CD4-positive, alpha-beta T cell (primary cell): ENCODE results near the gene SLC24A3. TPM values are rescaled to one million over a fixed set of nuclear protein-coding genes. Genes with fewer than 3 reads are reported as not detected.

Experiments used
- ATAC-seq: fragments of 200-7000 bp; cut with Tn5 transposase; one replicate; pipeline ENCODE4 v1.10.0; 2022; ENCODE audit warnings: mild to moderate bottlenecking; ENCODE audit not compliant: poor library complexity
- CTCF ChIA-PET: fragments of 350-600 bp; sonication (Branson Sonifier 250); formaldehyde crosslinking; loops from one replicate; lab custom pipeline; 2021; ENCODE audit warnings: antibody characterized with exemption, inconsistent platforms; lab: Charles Lee
- POLR2A ChIA-PET: fragments of 350-600 bp; sonication (Branson Sonifier 250); formaldehyde crosslinking; loops from one replicate; lab custom pipeline; 2021; ENCODE audit warnings: antibody characterized with exemption, inconsistent platforms; lab: Charles Lee
- DNase-seq, 14 experiments: peaks; one replicate each; pipeline ENCODE4 v3.0.0-alpha.2; 2013 to 2020; ENCODE audit warnings: mixed read lengths in 2 of 14
- H3K27ac ChIP-seq, 2 donors: one replicate each; pipeline versions ENCODE4 v1.5.1 to v1.7.0; 2013; ENCODE audit warnings: low read length in 2 of 2, low read depth in 1 of 2, mild to moderate bottlenecking in 1 of 2
- H3K27me3 ChIP-seq, 2 experiments: 1 replicate in 1 of 2; 2 replicates in 1 of 2; pipeline versions ENCODE4 v1.6.1 to v1.7.0; 2013; ENCODE audit warnings: low read length in 2 of 2, control low read depth in 1 of 2, mild to moderate bottlenecking in 1 of 2, moderate library complexity in 1 of 2; ENCODE audit not compliant: insufficient read depth in 2 of 2, control insufficient read depth in 1 of 2
- H3K36me3 ChIP-seq: one replicate; pipeline ENCODE4 v1.6.1; 2013; ENCODE audit warnings: low read length, control low read depth; ENCODE audit not compliant: insufficient read depth
- H3K4me1 ChIP-seq: one replicate; pipeline ENCODE4 v1.6.1; 2013; ENCODE audit warnings: low read length, control low read depth; ENCODE audit not compliant: insufficient read depth
- H3K4me3 ChIP-seq: one replicate; pipeline ENCODE4 v1.5.1; 2013; ENCODE audit warnings: mild to moderate bottlenecking, low read length, moderate library complexity
- H3K9me3 ChIP-seq, 2 experiments: 1 replicate in 1 of 2; 2 replicates in 1 of 2; pipeline versions ENCODE4 v1.6.1 to v1.7.0; 2013; ENCODE audit warnings: low read length in 2 of 2, mild to moderate bottlenecking in 2 of 2, control low read depth in 1 of 2, moderate library complexity in 1 of 2; ENCODE audit not compliant: control insufficient read depth in 1 of 2, insufficient read depth in 1 of 2
- H3K27ac Mint-ChIP-seq: one replicate; pipeline ENCODE4 v1.8.0; 2020; ENCODE audit warnings: mixed read lengths
- H3K27me3 Mint-ChIP-seq: one replicate; pipeline ENCODE4 v1.8.0; 2021; ENCODE audit warnings: mixed read lengths
- H3K36me3 Mint-ChIP-seq: one replicate; pipeline ENCODE4 v1.8.0; 2021; ENCODE audit warnings: low read depth, mixed read lengths
- H3K4me1 Mint-ChIP-seq: one replicate; pipeline ENCODE4 v1.8.0; 2021; ENCODE audit warnings: low read depth, mixed read lengths
- H3K4me3 Mint-ChIP-seq: one replicate; pipeline ENCODE4 v1.8.0; 2020; ENCODE audit warnings: mild to moderate bottlenecking, mixed read lengths
- H3K9me3 Mint-ChIP-seq: one replicate; pipeline ENCODE4 v1.8.0; 2020; ENCODE audit warnings: mixed read lengths
- intact Hi-C, 2 experiments: fragments of 100-400 bp; cut with DNase I in 1 of 2; cut with micrococcal nuclease in 1 of 2; formaldehyde crosslinking; loops; one replicate each; pipeline versions ENCODE4 v1.15.1 to v1.9.0; 2023 to 2025; cut with DNase I, micrococcal nuclease
- total RNA-seq, 174 experiments: library from RNA in 2 of 174; stranded (reverse) in 2 of 174; gene quantifications; one replicate each; pipeline ENCODE4 v1.2.3 and lab custom pipeline; 2021 to 2026
- TF ChIP-seq, protein P1 (sequence below): fragments of 200-600 bp; IDR thresholded peaks from one replicate; pipeline ENCODE4 v1.8.0; 2022; ENCODE audit warnings: antibody characterized with exemption, mild to moderate bottlenecking

The SLC24A3 gene
- total RNA-seq, 2 experiments from 2014 or later: not detected

DNA sequence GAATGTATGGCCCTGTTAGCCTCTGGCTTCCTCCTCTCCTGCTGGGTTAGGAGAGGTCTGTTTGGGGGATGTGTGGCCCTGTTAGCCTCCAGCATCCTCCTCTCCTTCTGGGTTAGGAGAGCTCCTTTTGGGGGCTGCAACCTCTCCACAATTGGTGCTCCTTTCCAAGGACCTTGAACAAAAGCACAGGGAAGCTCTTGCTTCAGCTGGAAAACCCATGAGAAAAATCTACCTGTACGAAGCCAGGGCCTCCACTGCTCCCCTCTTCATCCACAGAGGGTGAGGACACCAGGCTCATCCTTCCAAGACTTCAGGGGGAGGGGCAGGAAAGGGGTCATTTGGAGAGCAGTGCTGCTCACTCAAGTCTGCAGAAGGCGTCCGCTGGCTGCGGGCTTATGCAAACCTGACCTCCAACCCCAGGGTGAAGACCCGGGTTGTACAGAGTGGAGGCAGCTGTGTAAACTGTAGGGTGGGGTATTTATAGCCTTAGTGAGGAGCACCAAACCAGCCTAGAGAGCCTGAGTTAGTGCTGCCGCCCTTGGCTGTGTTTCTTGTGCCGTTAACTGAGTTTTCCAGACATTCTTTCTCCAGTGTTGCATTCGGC lies 62.1 kb downstream of the SLC24A3 start:
- Histone ChIP-seq H3K36me3 (no peaks in the 10 kb centered on the region), H3K27ac (no peak overlapping the region), H3K9me3 (peaks cover 0 to 4% of the 10 kb centered on the region in 2 experiments), H3K4me3 (no peak overlapping the region), H3K27me3 (no peaks in the 10 kb centered on the region), H3K4me1 (no peaks in the 10 kb centered on the region)
- POLR2A ChIA-PET: no interaction called here
- Mint-ChIP-seq H3K9me3 (no peaks in the 10 kb centered on the region), H3K27ac (no peak overlapping the region), H3K4me3 (no peak overlapping the region), H3K4me1 (no peaks in the 10 kb centered on the region), H3K36me3 (no peaks in the 10 kb centered on the region), H3K27me3 (no peaks in the 10 kb centered on the region)
- no peak for DNase-seq
- TF ChIP-seq, protein P1, sequence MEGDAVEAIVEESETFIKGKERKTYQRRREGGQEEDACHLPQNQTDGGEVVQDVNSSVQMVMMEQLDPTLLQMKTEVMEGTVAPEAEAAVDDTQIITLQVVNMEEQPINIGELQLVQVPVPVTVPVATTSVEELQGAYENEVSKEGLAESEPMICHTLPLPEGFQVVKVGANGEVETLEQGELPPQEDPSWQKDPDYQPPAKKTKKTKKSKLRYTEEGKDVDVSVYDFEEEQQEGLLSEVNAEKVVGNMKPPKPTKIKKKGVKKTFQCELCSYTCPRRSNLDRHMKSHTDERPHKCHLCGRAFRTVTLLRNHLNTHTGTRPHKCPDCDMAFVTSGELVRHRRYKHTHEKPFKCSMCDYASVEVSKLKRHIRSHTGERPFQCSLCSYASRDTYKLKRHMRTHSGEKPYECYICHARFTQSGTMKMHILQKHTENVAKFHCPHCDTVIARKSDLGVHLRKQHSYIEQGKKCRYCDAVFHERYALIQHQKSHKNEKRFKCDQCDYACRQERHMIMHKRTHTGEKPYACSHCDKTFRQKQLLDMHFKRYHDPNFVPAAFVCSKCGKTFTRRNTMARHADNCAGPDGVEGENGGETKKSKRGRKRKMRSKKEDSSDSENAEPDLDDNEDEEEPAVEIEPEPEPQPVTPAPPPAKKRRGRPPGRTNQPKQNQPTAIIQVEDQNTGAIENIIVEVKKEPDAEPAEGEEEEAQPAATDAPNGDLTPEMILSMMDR: no peak
- intact Hi-C loops: no loop called here
- CTCF ChIA-PET: no interaction called here
- ATAC-seq: no peak

DNA sequence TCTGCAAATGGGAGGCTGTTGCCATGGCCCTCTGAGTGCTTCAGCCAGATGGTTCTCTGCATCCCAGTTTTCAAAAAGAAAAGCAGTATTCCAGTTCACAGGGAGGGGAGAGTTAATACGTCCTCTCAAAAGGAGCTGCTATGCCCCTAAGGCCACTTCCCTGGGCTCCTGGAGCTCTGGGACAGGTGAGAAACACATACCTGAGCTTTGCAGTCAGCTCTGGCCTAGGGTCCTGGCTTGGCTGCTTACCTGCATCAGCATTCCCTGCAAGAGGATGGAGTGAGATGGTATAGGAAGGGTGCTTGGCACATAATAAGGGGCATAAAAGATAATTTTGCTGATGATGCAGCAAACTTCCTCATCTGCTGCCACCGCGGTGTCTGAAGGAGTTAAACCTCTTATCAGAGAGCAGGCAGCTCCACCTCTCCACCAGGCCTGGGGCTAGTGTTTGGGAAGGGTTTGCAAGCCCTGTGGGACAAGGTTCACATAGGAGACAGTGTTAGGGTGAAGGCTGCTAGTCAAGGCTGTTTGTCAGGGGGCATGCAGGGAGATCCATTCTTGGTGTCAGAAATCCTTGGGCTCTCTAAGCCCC lies 62.7 kb downstream of the SLC24A3 start:
- Mint-ChIP-seq H3K9me3 (no peaks in the 10 kb centered on the region), H3K4me1 (no peaks in the 10 kb centered on the region), H3K36me3 (no peaks in the 10 kb centered on the region), H3K27ac (no peak overlapping the region), H3K4me3 (no peak overlapping the region), H3K27me3 (no peaks in the 10 kb centered on the region)
- no peak for ATAC-seq
- Histone ChIP-seq H3K27me3 (no peaks in the 10 kb centered on the region), H3K27ac (no peak overlapping the region), H3K4me3 (no peak overlapping the region), H3K36me3 (no peaks in the 10 kb centered on the region), H3K4me1 (no peaks in the 10 kb centered on the region), H3K9me3 (peaks cover 0 to 4% of the 10 kb centered on the region in 2 experiments)
- CTCF ChIA-PET: no interaction called here
- intact Hi-C loops: no loop called here
- TF ChIP-seq, protein P1: no peak
- POLR2A ChIA-PET: no interaction called here
- no peak for DNase-seq

GRCh38 chr20:19275630-19276071 lies 63.2 kb downstream of the SLC24A3 start:
- no peak for ATAC-seq

More at GRCh38 chr20:19275630-19276071, 63.2 kb downstream of the SLC24A3 start:
- no peak for DNase-seq
- Histone ChIP-seq H3K27me3 (no peaks in the 10 kb centered on the region), H3K36me3 (no peaks in the 10 kb centered on the region), H3K27ac (no peak overlapping the region), H3K4me1 (no peaks in the 10 kb centered on the region), H3K4me3 (no peak overlapping the region), H3K9me3 (peaks cover 0 to 3% of the 10 kb centered on the region in 2 experiments)
- no peaks in the 10 kb centered on the region for H3K4me1 Mint-ChIP-seq
- H3K9me3 Mint-ChIP-seq: no peaks in the 10 kb centered on the region
- POLR2A ChIA-PET: no interaction called here
- no peak overlapping the region for H3K27ac Mint-ChIP-seq
- intact Hi-C loops: no loop called here
- TF ChIP-seq, protein P1: no peak
- no peaks in the 10 kb centered on the region for H3K27me3 Mint-ChIP-seq
- H3K36me3 Mint-ChIP-seq: no peaks in the 10 kb centered on the region
- CTCF ChIA-PET: no interaction called here
- no peak overlapping the region for H3K4me3 Mint-ChIP-seq
